Type B pancreatic cell (in vitro differentiated cells): Measurements from ENCODE around the gene C1orf35. TPM values are rescaled to one million over a fixed set of nuclear protein-coding genes. Genes with fewer than 3 reads are reported as not detected.

ENCODE experiments used
- DNase-seq: peaks from one replicate; pipeline ENCODE4 v3.0.0; 2021; ENCODE audit warnings: mixed read lengths; ENCODE audit not compliant: unreplicated experiment; ENCODE audit errors: extremely low spot score
- H3K27ac Mint-ChIP-seq: 2 replicates; pipeline ENCODE4 v1.8.0; 2021; ENCODE audit warnings: mild to moderate bottlenecking, mixed read lengths
- H3K27me3 Mint-ChIP-seq: 2 replicates; pipeline ENCODE4 v1.8.0; 2021; ENCODE audit warnings: mixed read lengths
- H3K36me3 Mint-ChIP-seq: 2 replicates; pipeline ENCODE4 v1.8.0; 2021; ENCODE audit warnings: mixed read lengths
- H3K4me1 Mint-ChIP-seq: one replicate; pipeline ENCODE4 v1.8.0; 2021; ENCODE audit warnings: mixed read lengths; ENCODE audit not compliant: unreplicated experiment
- H3K4me3 Mint-ChIP-seq: 2 replicates; pipeline ENCODE4 v1.8.0; 2021; ENCODE audit warnings: mild to moderate bottlenecking, mixed read lengths
- H3K9me3 Mint-ChIP-seq: 2 replicates; pipeline ENCODE4 v1.8.0; 2021; ENCODE audit warnings: mixed read lengths
- CTCF ChIP-seq: fragments of 200-600 bp; sonication (generic); conservative IDR thresholded peaks from 2 replicates; pipeline ENCODE4 v1.5.0; 2021; ENCODE audit warnings: antibody characterized with exemption, mild to moderate bottlenecking
- total RNA-seq: library from RNA; stranded (reverse); gene quantifications from 2 replicates; pipeline ENCODE4 v1.2.1, GENCODE V29; 2021; ENCODE audit warnings: low replicate concordance

C1orf35 gene
- total RNA-seq, 1 donor from 2014 or later: 23.3 TPM

GRCh38 chr1:228110556-228110955 lies 7.4 kb upstream of the C1orf35 start:
- DNase-seq: no peak
- Mint-ChIP-seq H3K9me3 (no peaks in the 10 kb centered on the region), H3K36me3 (no peaks in the 10 kb centered on the region), H3K4me1 (peaks cover 6% of the 10 kb centered on the region), H3K27me3 (no peaks in the 10 kb centered on the region), H3K4me3 (peak overlapping the region; percentile 96), H3K27ac (peak overlapping the region; percentile 98)
- TF ChIP-seq CTCF: no peak

- Mint-ChIP-seq H3K27me3 (no peaks in the 10 kb centered on the region), H3K4me1 (peaks cover 6% of the 10 kb centered on the region), H3K36me3 (no peaks in the 10 kb centered on the region), H3K9me3 (no peaks in the 10 kb centered on the region), H3K27ac (peak overlapping the region; percentile 98), H3K4me3 (peak overlapping the region; percentile 96)
- no peak for TF ChIP-seq CTCF
- DNase-seq: no peak
Measured at GRCh38 chr1:228109962-228110488, 6.9 kb upstream of the C1orf35 start.

GRCh38 chr1:228109073-228109961 lies 6.2 kb upstream of the C1orf35 start, which contains the start of gene MRPL55:
Gene MRPL55, minus strand, starts transcription at chr1:228109299. Its CDS starts 1,039 bp downstream, at chr1:228108260.
- H3K4me3 Mint-ChIP-seq: peak within 1 kb of the TSS; percentile 96
- H3K36me3 Mint-ChIP-seq: no peaks in the 10 kb centered on the region
- peak; percentile 45 for TF ChIP-seq CTCF

GRCh38 chr1:228108742-228109072 lies 5.6 kb upstream of the C1orf35 start:
- Mint-ChIP-seq H3K9me3 (no peaks in the 10 kb centered on the region), H3K4me3 (peak overlapping the region; percentile 96), H3K27ac (peak overlapping the region; percentile 98), H3K4me1 (peaks cover 13% of the 10 kb centered on the region), H3K36me3 (no peaks in the 10 kb centered on the region), H3K27me3 (no peaks in the 10 kb centered on the region)
- no peak for TF ChIP-seq CTCF
- no peak for DNase-seq

More at GRCh38 chr1:228109073-228109961, 6.2 kb upstream of the C1orf35 start, which contains the start of gene MRPL55:
- Mint-ChIP-seq H3K4me1 (peaks cover 11% of the 10 kb centered on the region), H3K27ac (peak within 1 kb of the TSS; percentile 98), H3K27me3 (no peaks in the 10 kb centered on the region), H3K9me3 (no peaks in the 10 kb centered on the region)
- peak; percentile 99 for DNase-seq

GRCh38 chr1:228108055-228108690 lies 5.0 kb upstream of the C1orf35 start:
- Mint-ChIP-seq H3K36me3 (no peaks in the 10 kb centered on the region), H3K4me3 (peak overlapping the region; percentile 96), H3K4me1 (peaks cover 13% of the 10 kb centered on the region), H3K9me3 (no peaks in the 10 kb centered on the region), H3K27ac (peak overlapping the region; percentile 98), H3K27me3 (no peaks in the 10 kb centered on the region)
- TF ChIP-seq CTCF: no peak
- no peak for DNase-seq
